ENCODE results near the gene ECD.

The ECD gene

GRCh38 chr10:73096449-73097304 is 71.1 kb downstream of the ECD start, which contains the start of gene P4HA1:
Gene P4HA1 (minus strand): TSS chr10:73096866. CDS start chr10:73074883, 21,983 bp downstream.
- DNase-seq, result peak; percentile 99

- DNase-seq, result peak; percentile 81
These were observed 71.8 kb downstream of the ECD start for GRCh38 chr10:73096041-73096448.

GRCh38 chr10:73095481-73096021 is 72.3 kb downstream of the ECD start:
- DNase-seq, result peak; percentile 53

GRCh38 chr10:73094986-73095480 is 72.8 kb downstream of the ECD start:
- DNase-seq, result no peak

- no peak for DNase-seq
These were observed 73.6 kb downstream of the ECD start for GRCh38 chr10:73093922-73094850.

GRCh38 chr10:73092830-73093229 is 75.0 kb downstream of the ECD start:
- DNase-seq, result no peak

GRCh38 chr10:73088304-73088703 is 79.5 kb downstream of the ECD start:
- DNase-seq, result no peak

- DNase-seq, result no peak
These were observed 81.0 kb downstream of the ECD start for GRCh38 chr10:73086816-73087215.

- DNase-seq, result no peak
These were observed 83.6 kb downstream of the ECD start for GRCh38 chr10:73084209-73084608.

Data from activated CD4-positive, alpha-beta T cell treated with anti-CD3 and anti-CD28 coated beads, Interleukin-10, Interleukin-2, amounts not matched to agents 100 ng/mL and 50 ng/mL, durations not matched to agents 16 hours and 8 hours (primary cell).